ENCODE results near the gene C1QTNF2. TPM values are rescaled to one million over a fixed set of nuclear protein-coding genes. Genes with fewer than 3 reads are reported as not detected.

The C1QTNF2 gene
- total RNA-seq, 1 experiment from 2014 or later, result not detected

- Mint-ChIP-seq H3K4me3 (ENCODE audit: unreplicated experiment) (no peak overlapping the region), H3K9me3 (ENCODE audit: unreplicated experiment) (no peaks in the 10 kb centered on the region), H3K27me3 (ENCODE audit: insufficient read depth, unreplicated experiment) (peaks cover 13% of the 10 kb centered on the region), H3K36me3 (ENCODE audit: insufficient read depth, unreplicated experiment) (no peaks in the 10 kb centered on the region), H3K27ac (ENCODE audit: low read depth, unreplicated experiment) (no peak overlapping the region), H3K4me1 (ENCODE audit: insufficient read depth, unreplicated experiment) (peaks cover 7% of the 10 kb centered on the region)
- CTCF ChIA-PET, result interaction anchor here (0.5 to 3.2 kb wide), 5 partner anchors 23 to 346 kb away, joined by 3 to 13 read pairs (median 4); no protein-coding TSS in a partner anchor
- TF ChIP-seq, protein P1, sequence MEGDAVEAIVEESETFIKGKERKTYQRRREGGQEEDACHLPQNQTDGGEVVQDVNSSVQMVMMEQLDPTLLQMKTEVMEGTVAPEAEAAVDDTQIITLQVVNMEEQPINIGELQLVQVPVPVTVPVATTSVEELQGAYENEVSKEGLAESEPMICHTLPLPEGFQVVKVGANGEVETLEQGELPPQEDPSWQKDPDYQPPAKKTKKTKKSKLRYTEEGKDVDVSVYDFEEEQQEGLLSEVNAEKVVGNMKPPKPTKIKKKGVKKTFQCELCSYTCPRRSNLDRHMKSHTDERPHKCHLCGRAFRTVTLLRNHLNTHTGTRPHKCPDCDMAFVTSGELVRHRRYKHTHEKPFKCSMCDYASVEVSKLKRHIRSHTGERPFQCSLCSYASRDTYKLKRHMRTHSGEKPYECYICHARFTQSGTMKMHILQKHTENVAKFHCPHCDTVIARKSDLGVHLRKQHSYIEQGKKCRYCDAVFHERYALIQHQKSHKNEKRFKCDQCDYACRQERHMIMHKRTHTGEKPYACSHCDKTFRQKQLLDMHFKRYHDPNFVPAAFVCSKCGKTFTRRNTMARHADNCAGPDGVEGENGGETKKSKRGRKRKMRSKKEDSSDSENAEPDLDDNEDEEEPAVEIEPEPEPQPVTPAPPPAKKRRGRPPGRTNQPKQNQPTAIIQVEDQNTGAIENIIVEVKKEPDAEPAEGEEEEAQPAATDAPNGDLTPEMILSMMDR (IDR thresholded peaks at IDR 0.05; ENCODE audit: unreplicated experiment), result no peak
- no peak for DNase-seq (ENCODE audit: unreplicated experiment)
- POLR2A ChIA-PET, result interaction anchor here (0.6 to 1.0 kb wide), 2 partner anchors 32 to 401 kb away, joined by 3 to 5 read pairs; partner anchors contain the start of gene FAM200C
- no TSS peak for BruUV-seq (replicated peaks)
- intact Hi-C loops (cut with micrococcal nuclease), result no loop called here
Observed at GRCh38 chr5:160367885-160368284, 2.5 kb downstream of the C1QTNF2 start.

DNA sequence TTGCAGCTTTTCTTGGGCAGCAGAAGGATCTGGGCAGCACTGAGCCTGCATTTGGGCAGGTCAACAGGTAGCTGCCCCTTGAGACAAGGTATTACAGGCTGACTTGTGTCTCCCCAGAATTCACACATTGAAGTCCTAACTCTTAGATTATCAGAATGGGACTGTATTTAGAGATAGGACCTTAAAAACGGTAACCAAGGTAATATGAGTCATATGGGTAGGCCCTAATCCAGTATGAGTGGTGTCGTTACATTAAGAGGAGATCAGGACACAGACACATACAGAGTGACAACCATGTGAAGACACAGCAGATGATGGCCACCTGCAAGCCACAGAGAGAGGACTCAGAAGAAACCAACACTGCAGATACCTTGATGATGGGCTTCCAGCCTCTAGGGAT, 3.2 kb downstream of the C1QTNF2 start:
- Mint-ChIP-seq H3K4me1 (ENCODE audit: insufficient read depth, unreplicated experiment) (peaks cover 7% of the 10 kb centered on the region), H3K36me3 (ENCODE audit: insufficient read depth, unreplicated experiment) (no peaks in the 10 kb centered on the region), H3K4me3 (ENCODE audit: unreplicated experiment) (no peak overlapping the region), H3K9me3 (ENCODE audit: unreplicated experiment) (no peaks in the 10 kb centered on the region), H3K27ac (ENCODE audit: low read depth, unreplicated experiment) (no peak overlapping the region), H3K27me3 (ENCODE audit: insufficient read depth, unreplicated experiment) (peaks cover 13% of the 10 kb centered on the region)
- intact Hi-C loops (cut with micrococcal nuclease), result no loop called here
- TF ChIP-seq, protein P1 (IDR thresholded peaks at IDR 0.05; ENCODE audit: unreplicated experiment), result no peak
- POLR2A ChIA-PET, result interaction anchor here (0.6 to 0.7 kb wide), 2 partner anchors 24 to 178 kb away, joined by 3 read pairs; no protein-coding TSS in a partner anchor
- CTCF ChIA-PET, result interaction anchor here (0.5 to 3.2 kb wide), 6 partner anchors 15 to 345 kb away, joined by 4 to 13 read pairs (median 4); no protein-coding TSS in a partner anchor
- no TSS peak for BruUV-seq (replicated peaks)
- DNase-seq (ENCODE audit: unreplicated experiment), result no peak

GRCh38 chr5:160366230-160366629, 4.2 kb downstream of the C1QTNF2 start:
- Mint-ChIP-seq H3K4me3 (ENCODE audit: unreplicated experiment) (no peak overlapping the region), H3K4me1 (ENCODE audit: insufficient read depth, unreplicated experiment) (peaks cover 7% of the 10 kb centered on the region), H3K36me3 (ENCODE audit: insufficient read depth, unreplicated experiment) (no peaks in the 10 kb centered on the region), H3K9me3 (ENCODE audit: unreplicated experiment) (no peaks in the 10 kb centered on the region), H3K27me3 (ENCODE audit: insufficient read depth, unreplicated experiment) (peaks cover 13% of the 10 kb centered on the region), H3K27ac (ENCODE audit: low read depth, unreplicated experiment) (no peak overlapping the region)
- intact Hi-C loops (cut with micrococcal nuclease), result no loop called here
- CTCF ChIA-PET, result interaction anchor here (0.6 to 3.2 kb wide), 6 partner anchors 14 to 41 kb away, joined by 3 to 13 read pairs (median 4); no protein-coding TSS in a partner anchor
- DNase-seq (ENCODE audit: unreplicated experiment), result no peak
- TF ChIP-seq, protein P1 (IDR thresholded peaks at IDR 0.05; ENCODE audit: unreplicated experiment), result no peak
- POLR2A ChIA-PET, result interaction anchor here (1.2 kb wide), 1 partner anchor 14 kb away, joined by 3 read pairs; no protein-coding TSS in a partner anchor
- BruUV-seq (replicated peaks), result no TSS peak

DNA sequence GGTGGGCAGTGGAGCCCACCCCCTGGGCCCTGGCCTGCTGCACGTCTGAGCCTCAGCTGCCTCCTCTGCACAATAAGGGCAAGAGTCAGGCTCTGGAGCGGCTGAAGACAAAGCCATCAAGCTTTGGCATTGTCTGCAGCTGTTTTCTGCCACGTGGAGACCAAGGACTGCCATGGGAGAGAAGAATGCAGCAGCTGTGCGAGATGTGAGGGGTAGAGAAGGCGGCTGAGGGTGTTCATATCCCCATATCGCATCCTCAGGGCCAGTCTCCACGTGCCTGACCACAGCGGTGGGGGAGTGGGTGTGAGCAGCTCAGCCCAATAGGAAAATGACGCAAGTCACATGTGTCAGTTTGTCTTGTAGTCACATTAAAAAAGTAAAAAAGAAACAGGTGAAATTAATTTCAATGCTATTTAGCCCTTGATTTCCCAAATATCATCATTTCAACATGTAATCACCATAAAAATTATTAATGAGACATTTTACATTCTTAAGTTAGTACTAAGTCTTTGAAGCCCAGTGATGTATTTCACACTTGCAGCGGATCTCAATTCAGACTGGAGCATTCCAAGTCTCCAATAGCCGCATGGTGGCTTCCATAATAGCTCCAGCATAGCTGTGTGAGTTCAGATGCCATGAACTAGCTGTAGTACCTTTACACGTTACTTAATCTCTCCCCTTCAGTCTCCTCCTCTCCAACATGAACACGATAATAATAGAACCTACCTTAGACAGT, 6.6 kb downstream of the C1QTNF2 start:
- no peak overlapping the region for H3K27ac Mint-ChIP-seq (ENCODE audit: low read depth, unreplicated experiment)
- CTCF ChIA-PET, result interaction anchor here (0.6 to 2.7 kb wide), 9 partner anchors 16 to 953 kb away, joined by 3 to 14 read pairs (median 3); no protein-coding TSS in a partner anchor
- TF ChIP-seq, protein P1 (IDR thresholded peaks at IDR 0.05; ENCODE audit: unreplicated experiment), result no peak
- no peak overlapping the region for H3K4me3 Mint-ChIP-seq (ENCODE audit: unreplicated experiment)
- no peak for DNase-seq (ENCODE audit: unreplicated experiment)
- POLR2A ChIA-PET, result no interaction called here
- no peaks in the 10 kb centered on the region for H3K9me3 Mint-ChIP-seq (ENCODE audit: unreplicated experiment)
- H3K36me3 Mint-ChIP-seq (ENCODE audit: insufficient read depth, unreplicated experiment), result no peaks in the 10 kb centered on the region
- BruUV-seq (replicated peaks), result no TSS peak
- H3K4me1 Mint-ChIP-seq (ENCODE audit: insufficient read depth, unreplicated experiment), result peaks cover 7% of the 10 kb centered on the region
- peaks cover 1% of the 10 kb centered on the region for H3K27me3 Mint-ChIP-seq (ENCODE audit: insufficient read depth, unreplicated experiment)
- intact Hi-C loops (cut with micrococcal nuclease), result no loop called here
